Measurements from ENCODE around the gene ZFAND3. TPM values are rescaled to one million over a fixed set of nuclear protein-coding genes. Genes with fewer than 3 reads are reported as not detected.

ZFAND3 gene
- total RNA-seq, 4 donors from 2014 or later = 46.3 to 73.6 (median 49.3) TPM

DNA sequence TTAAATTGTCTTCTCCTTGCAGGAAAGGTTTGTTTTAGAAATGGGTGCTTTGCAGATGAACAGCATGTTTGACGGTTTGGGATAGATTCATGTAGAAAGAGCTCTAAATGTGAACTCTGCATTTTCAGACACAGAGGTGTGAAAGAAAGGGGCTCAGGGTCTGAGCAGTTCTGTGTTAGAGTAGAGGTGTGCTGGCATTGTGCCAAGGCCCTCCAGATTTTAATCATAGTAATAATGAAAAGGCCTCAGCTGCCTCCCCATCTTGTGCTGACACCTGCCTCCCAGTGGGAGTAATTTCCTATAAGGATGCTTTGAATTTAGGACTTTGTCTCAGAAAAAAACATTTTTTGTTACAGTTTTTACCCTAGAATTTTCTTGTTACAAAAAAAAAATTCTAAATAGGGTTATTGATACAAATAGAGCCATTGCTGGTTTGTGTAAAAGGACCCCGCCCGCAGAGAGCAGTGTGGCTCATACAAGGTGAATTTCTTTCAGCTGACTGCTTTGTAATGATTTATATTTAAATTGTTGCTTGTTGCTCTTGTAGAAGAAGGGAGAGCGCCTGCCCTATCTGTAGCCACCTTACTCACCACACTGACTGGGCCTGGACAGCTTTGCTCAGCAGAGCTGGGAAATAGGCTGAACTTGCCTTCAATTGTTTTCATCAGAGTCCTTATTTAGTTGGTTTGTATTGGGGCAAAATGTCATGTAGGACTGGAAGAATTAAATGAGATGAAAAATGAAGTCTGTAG lies 294.5 kb downstream of the ZFAND3 start:
- peaks cover 0 to 28% (median 0%) of the 10 kb centered on the region in 3 donors for H3K4me1 ChIP-seq
- TF ChIP-seq POLR2AphosphoS5 (IDR thresholded peaks at IDR 0.05) (no peak), EP300 (IDR thresholded peaks at IDR 0.05) (no peak), POLR2A (IDR thresholded peaks at IDR 0.05) (no peak)
- TF ChIP-seq, protein P1, sequence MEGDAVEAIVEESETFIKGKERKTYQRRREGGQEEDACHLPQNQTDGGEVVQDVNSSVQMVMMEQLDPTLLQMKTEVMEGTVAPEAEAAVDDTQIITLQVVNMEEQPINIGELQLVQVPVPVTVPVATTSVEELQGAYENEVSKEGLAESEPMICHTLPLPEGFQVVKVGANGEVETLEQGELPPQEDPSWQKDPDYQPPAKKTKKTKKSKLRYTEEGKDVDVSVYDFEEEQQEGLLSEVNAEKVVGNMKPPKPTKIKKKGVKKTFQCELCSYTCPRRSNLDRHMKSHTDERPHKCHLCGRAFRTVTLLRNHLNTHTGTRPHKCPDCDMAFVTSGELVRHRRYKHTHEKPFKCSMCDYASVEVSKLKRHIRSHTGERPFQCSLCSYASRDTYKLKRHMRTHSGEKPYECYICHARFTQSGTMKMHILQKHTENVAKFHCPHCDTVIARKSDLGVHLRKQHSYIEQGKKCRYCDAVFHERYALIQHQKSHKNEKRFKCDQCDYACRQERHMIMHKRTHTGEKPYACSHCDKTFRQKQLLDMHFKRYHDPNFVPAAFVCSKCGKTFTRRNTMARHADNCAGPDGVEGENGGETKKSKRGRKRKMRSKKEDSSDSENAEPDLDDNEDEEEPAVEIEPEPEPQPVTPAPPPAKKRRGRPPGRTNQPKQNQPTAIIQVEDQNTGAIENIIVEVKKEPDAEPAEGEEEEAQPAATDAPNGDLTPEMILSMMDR (IDR thresholded peaks at IDR 0.05) = no peak
- peaks cover 0 to 23% of the 10 kb centered on the region in 2 donors for H3K36me3 ChIP-seq
- ATAC-seq = no peak
- no peaks in the 10 kb centered on the region for H3K27me3 ChIP-seq
- no peak overlapping the region for H3K27ac ChIP-seq
- no peak overlapping the region for H3K4me3 ChIP-seq
- no peaks in the 10 kb centered on the region for H3K9me3 ChIP-seq
- WGBS, 2 donors (ENCODE audit: low coverage in 1 of 2) = 78 to 81% methylated on average over 3 to 4 of the region's 4 CpGs

DNA sequence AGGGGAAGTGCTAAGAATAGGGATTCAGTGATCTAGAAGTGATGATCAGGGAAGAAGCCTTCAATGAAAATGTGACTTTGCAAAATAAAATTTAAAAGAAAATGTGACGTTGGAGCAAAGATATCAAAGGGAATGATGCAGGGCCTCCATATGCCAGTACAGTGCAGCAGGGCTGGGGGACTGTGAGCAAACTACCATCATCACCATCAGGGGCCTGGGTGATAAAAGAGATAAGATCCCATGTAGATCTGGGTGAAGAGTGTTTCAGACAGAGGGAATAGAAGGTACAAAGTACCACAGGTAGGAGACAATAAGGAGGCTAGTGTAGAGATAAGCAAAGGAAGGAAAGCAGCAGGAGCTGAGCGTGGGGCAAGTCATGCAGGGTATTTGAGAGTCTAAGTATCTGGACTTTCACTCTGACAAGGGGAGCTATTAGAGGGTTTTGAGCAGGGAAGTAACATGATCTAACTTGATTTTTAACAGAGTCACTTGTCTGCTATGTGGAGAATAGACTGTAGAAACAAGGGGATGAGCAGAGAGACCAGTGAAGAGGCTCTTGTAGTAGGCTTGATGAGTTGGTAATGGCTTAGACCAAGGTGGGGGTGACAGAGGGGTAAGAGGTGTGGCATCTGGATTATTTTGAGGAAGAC lies 295.6 kb downstream of the ZFAND3 start:
- Histone ChIP-seq H3K9me3 (no peaks in the 10 kb centered on the region), H3K36me3 (peaks cover 0 to 29% of the 10 kb centered on the region in 2 donors), H3K4me3 (no peak overlapping the region), H3K27me3 (no peaks in the 10 kb centered on the region), H3K4me1 (peaks cover 0 to 27% (median 0%) of the 10 kb centered on the region in 3 donors), H3K27ac (no peak overlapping the region)
- WGBS, 2 donors (ENCODE audit: low coverage in 1 of 2) = 93 to 100% methylated on average over 2 of the region's 2 CpGs
- no peak for TF ChIP-seq POLR2AphosphoS5 (IDR thresholded peaks at IDR 0.05)
- TF ChIP-seq EP300 (IDR thresholded peaks at IDR 0.05) = no peak
- TF ChIP-seq POLR2A (IDR thresholded peaks at IDR 0.05) = no peak
- TF ChIP-seq, protein P1 (IDR thresholded peaks at IDR 0.05) = no peak
- ATAC-seq = no peak

DNA sequence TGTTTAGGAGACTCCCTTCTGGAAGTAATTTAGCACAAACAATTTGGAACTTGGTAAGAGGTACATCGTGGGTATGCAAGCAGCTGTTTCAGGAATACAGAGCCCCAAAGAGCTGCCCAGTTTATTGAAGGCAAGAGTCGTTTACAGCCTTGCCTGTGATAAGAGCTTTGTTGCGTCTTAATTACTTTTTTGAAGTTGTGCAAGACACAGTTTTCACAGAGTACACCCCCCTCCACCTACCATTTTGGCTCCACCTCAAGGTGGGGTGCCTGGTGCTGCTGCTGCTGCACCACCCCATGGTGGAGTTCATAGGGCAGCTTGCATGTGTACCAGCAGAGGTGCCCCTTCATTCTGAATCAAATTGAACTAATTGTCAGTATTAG lies 296.1 kb downstream of the ZFAND3 start:
- H3K4me1 ChIP-seq = peaks cover 0 to 22% (median 0%) of the 10 kb centered on the region in 3 donors
- no peak for ATAC-seq
- H3K27me3 ChIP-seq = no peaks in the 10 kb centered on the region
- TF ChIP-seq, protein P1 (IDR thresholded peaks at IDR 0.05) = no peak
- no peak overlapping the region for H3K27ac ChIP-seq
- H3K36me3 ChIP-seq = peaks cover 0 to 31% of the 10 kb centered on the region in 2 donors
- H3K4me3 ChIP-seq = no peak overlapping the region
- 89 to 91% methylated on average over 3 of the region's 3 CpGs for WGBS, 2 donors (ENCODE audit: low coverage in 1 of 2)
- no peaks in the 10 kb centered on the region for H3K9me3 ChIP-seq

DNA sequence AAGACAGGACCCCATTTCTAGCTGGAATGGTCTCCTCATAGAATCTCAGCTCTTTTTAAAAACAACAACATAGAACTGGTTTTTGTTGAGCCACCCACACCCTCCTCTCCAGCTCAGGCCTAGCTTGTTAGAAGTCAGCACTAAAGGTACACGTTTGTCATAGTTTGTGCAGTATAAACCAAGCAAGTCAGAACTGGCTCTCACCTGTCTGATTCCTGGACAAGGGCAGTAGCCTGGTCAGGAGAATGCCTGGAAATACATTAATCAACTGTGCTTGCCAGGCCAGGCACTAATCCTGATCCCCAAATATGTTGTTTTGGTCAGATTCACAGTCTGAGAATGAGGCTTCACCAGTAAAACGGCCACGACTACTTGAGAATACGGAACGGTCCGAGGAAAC lies 296.7 kb downstream of the ZFAND3 start:
- WGBS, 2 donors (ENCODE audit: low coverage in 1 of 2) = 92 to 100% methylated on average over 1 to 5 of the region's 6 CpGs
- ATAC-seq = no peak

More for the DNA sequence above, 296.7 kb downstream of the ZFAND3 start:
- no peak overlapping the region for H3K27ac ChIP-seq
- TF ChIP-seq, protein P1 (IDR thresholded peaks at IDR 0.05) = no peak
- TF ChIP-seq POLR2AphosphoS5 (IDR thresholded peaks at IDR 0.05) (no peak), POLR2A (IDR thresholded peaks at IDR 0.05) (no peak), EP300 (IDR thresholded peaks at IDR 0.05) (no peak)
- H3K36me3 ChIP-seq = peaks cover 0 to 37% of the 10 kb centered on the region in 2 donors
- H3K4me1 ChIP-seq = peaks cover 0 to 16% (median 0%) of the 10 kb centered on the region in 3 donors
- no peaks in the 10 kb centered on the region for H3K27me3 ChIP-seq
- H3K4me3 ChIP-seq = no peak overlapping the region
- no peaks in the 10 kb centered on the region for H3K9me3 ChIP-seq
